ENCODE data around the gene HIGD1B. TPM values are rescaled to one million over a fixed set of nuclear protein-coding genes. Genes with fewer than 3 reads are reported as not detected.

The HIGD1B gene
- total and polyA plus RNA-seq, 9 of the 15 experiments (the other 6 are each of a cell fraction or from before 2014, with no cell fraction given), result not detected

DNA sequence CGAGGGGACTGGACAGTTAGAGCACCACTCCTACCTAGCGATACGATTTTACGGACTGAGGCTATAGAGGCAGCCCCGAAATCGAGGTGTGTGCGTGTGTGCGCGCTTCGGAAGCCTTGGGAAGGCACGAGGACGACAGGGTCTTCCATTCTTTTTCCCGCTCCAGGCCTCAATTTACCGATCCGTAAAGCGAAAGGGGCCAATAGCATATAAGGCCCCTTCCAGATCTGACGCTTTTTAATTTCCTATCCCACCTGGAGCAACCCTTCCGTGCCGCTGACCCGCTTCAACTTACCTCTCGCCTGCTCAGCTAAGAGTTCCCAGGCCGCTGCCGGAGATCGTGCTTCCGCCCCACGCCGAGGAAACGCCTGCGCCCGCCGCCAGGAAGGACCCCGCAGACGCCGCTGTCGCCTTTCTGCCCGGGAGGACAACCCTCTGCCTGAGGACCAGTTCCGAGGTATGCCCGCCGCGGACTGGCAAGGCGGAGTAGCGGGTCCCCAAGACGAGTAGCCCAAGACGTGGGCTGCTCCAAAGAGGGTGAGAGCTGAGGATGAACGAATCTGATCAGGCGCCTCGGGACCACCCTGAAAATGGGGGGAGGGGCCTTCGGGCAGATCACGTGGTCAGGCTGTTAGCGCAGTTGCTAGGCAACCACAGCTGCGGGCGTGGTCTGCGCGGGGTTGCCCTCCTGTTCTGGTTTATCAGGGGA lies 51.5 kb downstream of the HIGD1B start, which contains the start of gene EFTUD2 (continued):
- TF ChIP-seq, protein P1, sequence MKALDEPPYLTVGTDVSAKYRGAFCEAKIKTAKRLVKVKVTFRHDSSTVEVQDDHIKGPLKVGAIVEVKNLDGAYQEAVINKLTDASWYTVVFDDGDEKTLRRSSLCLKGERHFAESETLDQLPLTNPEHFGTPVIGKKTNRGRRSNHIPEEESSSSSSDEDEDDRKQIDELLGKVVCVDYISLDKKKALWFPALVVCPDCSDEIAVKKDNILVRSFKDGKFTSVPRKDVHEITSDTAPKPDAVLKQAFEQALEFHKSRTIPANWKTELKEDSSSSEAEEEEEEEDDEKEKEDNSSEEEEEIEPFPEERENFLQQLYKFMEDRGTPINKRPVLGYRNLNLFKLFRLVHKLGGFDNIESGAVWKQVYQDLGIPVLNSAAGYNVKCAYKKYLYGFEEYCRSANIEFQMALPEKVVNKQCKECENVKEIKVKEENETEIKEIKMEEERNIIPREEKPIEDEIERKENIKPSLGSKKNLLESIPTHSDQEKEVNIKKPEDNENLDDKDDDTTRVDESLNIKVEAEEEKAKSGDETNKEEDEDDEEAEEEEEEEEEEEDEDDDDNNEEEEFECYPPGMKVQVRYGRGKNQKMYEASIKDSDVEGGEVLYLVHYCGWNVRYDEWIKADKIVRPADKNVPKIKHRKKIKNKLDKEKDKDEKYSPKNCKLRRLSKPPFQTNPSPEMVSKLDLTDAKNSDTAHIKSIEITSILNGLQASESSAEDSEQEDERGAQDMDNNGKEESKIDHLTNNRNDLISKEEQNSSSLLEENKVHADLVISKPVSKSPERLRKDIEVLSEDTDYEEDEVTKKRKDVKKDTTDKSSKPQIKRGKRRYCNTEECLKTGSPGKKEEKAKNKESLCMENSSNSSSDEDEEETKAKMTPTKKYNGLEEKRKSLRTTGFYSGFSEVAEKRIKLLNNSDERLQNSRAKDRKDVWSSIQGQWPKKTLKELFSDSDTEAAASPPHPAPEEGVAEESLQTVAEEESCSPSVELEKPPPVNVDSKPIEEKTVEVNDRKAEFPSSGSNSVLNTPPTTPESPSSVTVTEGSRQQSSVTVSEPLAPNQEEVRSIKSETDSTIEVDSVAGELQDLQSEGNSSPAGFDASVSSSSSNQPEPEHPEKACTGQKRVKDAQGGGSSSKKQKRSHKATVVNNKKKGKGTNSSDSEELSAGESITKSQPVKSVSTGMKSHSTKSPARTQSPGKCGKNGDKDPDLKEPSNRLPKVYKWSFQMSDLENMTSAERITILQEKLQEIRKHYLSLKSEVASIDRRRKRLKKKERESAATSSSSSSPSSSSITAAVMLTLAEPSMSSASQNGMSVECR (CRISPR knock-in tag; IDR thresholded peaks at IDR 0.05), result peak; percentile 99
- TF ChIP-seq, protein P2, sequence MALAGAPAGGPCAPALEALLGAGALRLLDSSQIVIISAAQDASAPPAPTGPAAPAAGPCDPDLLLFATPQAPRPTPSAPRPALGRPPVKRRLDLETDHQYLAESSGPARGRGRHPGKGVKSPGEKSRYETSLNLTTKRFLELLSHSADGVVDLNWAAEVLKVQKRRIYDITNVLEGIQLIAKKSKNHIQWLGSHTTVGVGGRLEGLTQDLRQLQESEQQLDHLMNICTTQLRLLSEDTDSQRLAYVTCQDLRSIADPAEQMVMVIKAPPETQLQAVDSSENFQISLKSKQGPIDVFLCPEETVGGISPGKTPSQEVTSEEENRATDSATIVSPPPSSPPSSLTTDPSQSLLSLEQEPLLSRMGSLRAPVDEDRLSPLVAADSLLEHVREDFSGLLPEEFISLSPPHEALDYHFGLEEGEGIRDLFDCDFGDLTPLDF (CRISPR knock-in tag; IDR thresholded peaks at IDR 0.05), result 0 out of 2 replicates have a peak, but pooled peaks have one; percentile 42
- TF ChIP-seq, protein P3, sequence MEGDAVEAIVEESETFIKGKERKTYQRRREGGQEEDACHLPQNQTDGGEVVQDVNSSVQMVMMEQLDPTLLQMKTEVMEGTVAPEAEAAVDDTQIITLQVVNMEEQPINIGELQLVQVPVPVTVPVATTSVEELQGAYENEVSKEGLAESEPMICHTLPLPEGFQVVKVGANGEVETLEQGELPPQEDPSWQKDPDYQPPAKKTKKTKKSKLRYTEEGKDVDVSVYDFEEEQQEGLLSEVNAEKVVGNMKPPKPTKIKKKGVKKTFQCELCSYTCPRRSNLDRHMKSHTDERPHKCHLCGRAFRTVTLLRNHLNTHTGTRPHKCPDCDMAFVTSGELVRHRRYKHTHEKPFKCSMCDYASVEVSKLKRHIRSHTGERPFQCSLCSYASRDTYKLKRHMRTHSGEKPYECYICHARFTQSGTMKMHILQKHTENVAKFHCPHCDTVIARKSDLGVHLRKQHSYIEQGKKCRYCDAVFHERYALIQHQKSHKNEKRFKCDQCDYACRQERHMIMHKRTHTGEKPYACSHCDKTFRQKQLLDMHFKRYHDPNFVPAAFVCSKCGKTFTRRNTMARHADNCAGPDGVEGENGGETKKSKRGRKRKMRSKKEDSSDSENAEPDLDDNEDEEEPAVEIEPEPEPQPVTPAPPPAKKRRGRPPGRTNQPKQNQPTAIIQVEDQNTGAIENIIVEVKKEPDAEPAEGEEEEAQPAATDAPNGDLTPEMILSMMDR (IDR thresholded peaks at IDR 0.05 in 2 of 3, conservative IDR thresholded peaks at IDR 0.05 in 1 of 3; ENCODE audit: insufficient read depth in 2 of 3, low read depth in 1 of 3, low read length in 3 of 3), result no peak
- TF ChIP-seq, protein P4, sequence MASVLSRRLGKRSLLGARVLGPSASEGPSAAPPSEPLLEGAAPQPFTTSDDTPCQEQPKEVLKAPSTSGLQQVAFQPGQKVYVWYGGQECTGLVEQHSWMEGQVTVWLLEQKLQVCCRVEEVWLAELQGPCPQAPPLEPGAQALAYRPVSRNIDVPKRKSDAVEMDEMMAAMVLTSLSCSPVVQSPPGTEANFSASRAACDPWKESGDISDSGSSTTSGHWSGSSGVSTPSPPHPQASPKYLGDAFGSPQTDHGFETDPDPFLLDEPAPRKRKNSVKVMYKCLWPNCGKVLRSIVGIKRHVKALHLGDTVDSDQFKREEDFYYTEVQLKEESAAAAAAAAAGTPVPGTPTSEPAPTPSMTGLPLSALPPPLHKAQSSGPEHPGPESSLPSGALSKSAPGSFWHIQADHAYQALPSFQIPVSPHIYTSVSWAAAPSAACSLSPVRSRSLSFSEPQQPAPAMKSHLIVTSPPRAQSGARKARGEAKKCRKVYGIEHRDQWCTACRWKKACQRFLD (CRISPR knock-in tag; IDR thresholded peaks at IDR 0.05), result no peak
- TF ChIP-seq, protein P5, sequence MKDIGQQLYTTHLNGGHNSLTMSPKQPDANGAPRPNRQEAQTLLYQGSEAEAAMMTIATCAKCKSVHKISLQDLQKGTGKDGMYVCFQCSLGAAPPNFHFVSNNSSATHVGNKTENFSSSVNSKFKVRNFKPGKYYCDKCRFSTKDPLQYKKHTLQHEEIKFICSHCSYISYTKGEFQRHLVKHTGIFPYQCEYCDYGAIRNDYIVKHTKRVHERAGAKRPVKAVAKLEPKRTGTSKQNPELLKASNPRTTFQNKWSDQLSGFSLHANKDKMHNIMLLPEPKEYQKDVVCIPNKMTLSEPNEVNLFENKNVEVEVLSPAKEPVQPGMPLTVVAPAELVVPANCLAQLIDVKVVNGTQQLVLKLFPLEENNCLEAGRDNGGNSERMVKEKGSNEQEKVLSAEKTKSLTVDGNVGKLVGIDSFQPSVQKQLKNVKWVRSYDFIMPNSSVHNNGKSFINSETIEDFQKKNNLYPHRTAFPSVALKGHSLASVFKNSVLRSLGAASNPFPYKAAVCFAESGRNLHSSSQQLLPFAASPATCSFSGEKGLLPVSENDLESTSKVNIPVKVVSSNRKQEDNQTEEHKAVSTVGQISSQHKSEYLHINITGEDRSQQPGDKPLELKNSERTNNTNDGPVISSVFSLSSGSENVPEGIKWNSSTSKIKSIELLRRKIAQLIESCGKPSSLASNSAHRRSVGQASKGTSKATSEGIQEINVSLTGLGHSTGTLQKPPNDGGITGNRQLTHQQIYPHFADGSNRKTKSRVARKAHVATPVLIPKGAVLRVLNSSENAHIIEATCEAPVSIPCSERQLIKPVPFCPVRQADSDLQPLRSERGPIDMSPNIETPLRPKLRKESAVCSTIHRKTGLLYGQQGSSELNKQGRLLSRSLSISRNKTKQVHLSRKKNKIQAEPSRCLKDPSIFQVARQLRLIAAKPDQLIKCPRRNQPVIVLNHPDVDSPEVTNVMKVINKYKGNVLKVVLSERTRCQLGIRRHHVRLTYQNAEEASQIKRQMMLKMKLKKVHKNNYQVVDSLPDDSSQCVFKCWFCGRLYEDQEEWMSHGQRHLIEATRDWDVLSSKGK (CRISPR knock-in tag; IDR thresholded peaks at IDR 0.05), result no peak
- TF ChIP-seq POLR2A (conservative IDR thresholded peaks at IDR 0.05) (peak; percentile 92), GTF2A2 (tag; IDR thresholded peaks at IDR 0.05) (no peak), ZNF780A (CRISPR knock-in tag; IDR thresholded peaks at IDR 0.05) (no peak), HSF4 (CRISPR knock-in tag; IDR thresholded peaks at IDR 0.05; ENCODE audit: borderline replicate concordance) (no peak; the same call in 1 of the 2 replicates), EZH2 (IDR thresholded peaks at IDR 0.05; ENCODE audit: borderline replicate concordance, low read depth, low read length) (no peak), MYNN (IDR thresholded peaks at IDR 0.05) (no peak), MYNN (CRISPR knock-in tag; IDR thresholded peaks at IDR 0.05) (no peak), ZFP1 (CRISPR knock-in tag; IDR thresholded peaks at IDR 0.05) (no peak), ZNF551 (CRISPR knock-in tag; IDR thresholded peaks at IDR 0.05) (no peak)
- TF ChIP-seq, protein P6, sequence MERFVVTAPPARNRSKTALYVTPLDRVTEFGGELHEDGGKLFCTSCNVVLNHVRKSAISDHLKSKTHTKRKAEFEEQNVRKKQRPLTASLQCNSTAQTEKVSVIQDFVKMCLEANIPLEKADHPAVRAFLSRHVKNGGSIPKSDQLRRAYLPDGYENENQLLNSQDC (CRISPR knock-in tag; IDR thresholded peaks at IDR 0.05), result no peak; the same call in 1 of the 2 replicates

All from K562 (cell line).